Endothelial cell of umbilical vein (primary cell): ENCODE results near the gene FGF22. TPM values are rescaled to one million over a fixed set of nuclear protein-coding genes. Genes with fewer than 3 reads are reported as not detected.

Source experiments
- BruUV-seq: library from RNA; stranded (reverse); fragments of 400-500 nt; replicated peaks from 2 replicates; lab custom pipeline; 2021; lab: Mats Ljungman, UMichigan
- CTCF ChIA-PET: fragments of 300-600, 350-600 bp; sonication (Branson Sonifier 250); formaldehyde crosslinking; loops from one replicate; lab custom pipeline; 2021; ENCODE audit warnings: antibody characterized with exemption, inconsistent platforms; lab: Charles Lee
- POLR2A ChIA-PET: fragments of 300-600, 350-600 bp; sonication (Branson Sonifier 250); formaldehyde crosslinking; loops from one replicate; lab custom pipeline; 2021; ENCODE audit warnings: antibody characterized with exemption, inconsistent platforms; lab: Charles Lee
- DNase-seq: peaks from one replicate; pipeline ENCODE4 v3.0.0-alpha.2; 2011; ENCODE audit warnings: low read depth, low spot score
- FAIRE-seq: peaks from 2 replicates; lab custom pipeline; 2011; peaks lifted over from hg19 to GRCh38; lab: Jason Lieb, UNC
- H2AFZ ChIP-seq: 2 replicates; pipeline ENCODE4 v1.6.0; 2012; ENCODE audit warnings: low read depth, low read length, control low read depth, inconsistent platforms
- H3K27ac ChIP-seq: 2 replicates; pipeline ENCODE4 v1.5.1; 2011; ENCODE audit warnings: low read depth, mild to moderate bottlenecking, control low read depth, low read length, moderate library complexity; ENCODE audit not compliant: insufficient read depth
- H3K27me3 ChIP-seq, 2 experiments: 2 replicates each; pipeline versions ENCODE4 v1.6.0 to v1.6.1; 2011; ENCODE audit warnings: low read length in 2 of 2, mixed read lengths in 1 of 2; ENCODE audit not compliant: control insufficient read depth in 2 of 2, insufficient read depth in 2 of 2
- H3K36me3 ChIP-seq, 2 experiments: 2 replicates in 1 of 2; 3 replicates in 1 of 2; pipeline ENCODE4 v1.5.1; 2011; ENCODE audit warnings: low read length in 2 of 2, mild to moderate bottlenecking in 1 of 2, moderate library complexity in 1 of 2; ENCODE audit not compliant: control insufficient read depth in 2 of 2, insufficient read depth in 2 of 2; ENCODE audit errors: extremely low read depth in 1 of 2
- H3K4me1 ChIP-seq: 3 replicates; pipeline ENCODE4 v1.5.1; 2011; ENCODE audit warnings: mild to moderate bottlenecking, low read length; ENCODE audit not compliant: control insufficient read depth, insufficient read depth; ENCODE audit errors: extremely low read depth
- H3K4me2 ChIP-seq: 2 replicates; pipeline ENCODE4 v1.6.1; 2011; ENCODE audit warnings: low read length, control low read depth, mixed read lengths; ENCODE audit not compliant: insufficient read depth
- H3K4me3 ChIP-seq, 3 experiments: fragments of 200-600 bp in 1 of 3; sonication (generic), shearing (Covaris generic) in 1 of 3; replicated peaks in 1 of 3; 2 replicates each; pipeline ENCODE4 v1.5.1; 2011 to 2016; ENCODE audit warnings: control low read depth in 3 of 3, low read length in 3 of 3, mild to moderate bottlenecking in 2 of 3, inconsistent platforms in 1 of 3, low read depth in 1 of 3, moderate library complexity in 1 of 3; ENCODE audit not compliant: insufficient read depth in 1 of 3
- H3K79me2 ChIP-seq: 2 replicates; pipeline ENCODE4 v1.6.0; 2012; ENCODE audit warnings: low read length, inconsistent platforms; ENCODE audit not compliant: control insufficient read depth, insufficient read depth
- H3K9ac ChIP-seq: replicated peaks from 2 replicates; pipeline ENCODE3; 2011; ENCODE audit warnings: low read length, control low read depth; ENCODE audit not compliant: insufficient read depth; ENCODE audit errors: extremely low read depth
- H3K9me1 ChIP-seq: replicated peaks from 3 replicates; pipeline ENCODE4 v1.6.0; 2011; ENCODE audit warnings: mild to moderate bottlenecking, low read length; ENCODE audit not compliant: control insufficient read depth, insufficient read depth; ENCODE audit errors: extremely low read depth
- H3K9me3 ChIP-seq: replicated peaks from 2 replicates; pipeline ENCODE4 v1.5.1; 2012; ENCODE audit warnings: low read length, inconsistent platforms; ENCODE audit not compliant: control insufficient read depth, insufficient read depth
- H4K20me1 ChIP-seq: replicated peaks from 2 replicates; pipeline ENCODE3; 2011; ENCODE audit warnings: mild to moderate bottlenecking, low read length; ENCODE audit not compliant: control insufficient read depth, insufficient read depth; ENCODE audit errors: extremely low read depth
- EZH2 ChIP-seq: IDR thresholded peaks from 2 replicates; pipeline ENCODE4 v1.6.1; 2012; ENCODE audit warnings: borderline replicate concordance, low read depth, mild to moderate bottlenecking, moderate library complexity, low read length, inconsistent platforms; ENCODE audit not compliant: severe bottlenecking
- FOS ChIP-seq: IDR thresholded peaks from 2 replicates; pipeline ENCODE4 v1.6.1; 2011; ENCODE audit warnings: mild to moderate bottlenecking, low read length, moderate library complexity, borderline replicate concordance; ENCODE audit not compliant: insufficient read depth
- GATA2 ChIP-seq: IDR thresholded peaks from 2 replicates; pipeline ENCODE4 v1.7.0; 2011; ENCODE audit warnings: low read depth, mild to moderate bottlenecking, moderate library complexity, mixed read lengths, low read length; ENCODE audit not compliant: insufficient read length, insufficient read depth
- JUN ChIP-seq: IDR thresholded peaks from 2 replicates; pipeline ENCODE4 v1.6.1; 2011; ENCODE audit warnings: borderline replicate concordance, low read depth; ENCODE audit not compliant: insufficient read length, insufficient read depth
- MYC ChIP-seq: IDR thresholded peaks from one replicate; pipeline ENCODE4 v1.6.1; 2011; ENCODE audit warnings: mild to moderate bottlenecking, low read depth, low read length
- POLR2A ChIP-seq: IDR thresholded peaks from 2 replicates; pipeline ENCODE4 v1.6.1; 2012; ENCODE audit warnings: low read depth, mild to moderate bottlenecking, control low read depth, low read length
- POLR2AphosphoS5 ChIP-seq: IDR thresholded peaks from 2 replicates; pipeline ENCODE4 v1.6.1; 2012; ENCODE audit warnings: low read depth, mild to moderate bottlenecking, control low read depth, low read length, moderate library complexity; ENCODE audit not compliant: insufficient read depth
- dilution Hi-C: fragments of 300-500 bp; cut with MboI; formaldehyde crosslinking; loops from one replicate; pipeline ENCODE4 v1.15.0; 2019; ENCODE audit warnings: low sequenced_read_pairs; ENCODE audit not compliant: extremely low pct_ligation_motif_present
- intact Hi-C: fragments of 100-400 bp; cut with micrococcal nuclease; formaldehyde crosslinking; loops from one replicate; pipeline ENCODE4 v1.10.0; 2022
- polyA plus RNA-seq, 4 experiments: library from polyadenylated mRNA; depleted of rRNA in 3 of 4; stranded (reverse) in 3 of 4; unstranded in 1 of 4; fragments of >200 nt; gene quantifications; 2 replicates each; pipeline versions ENCODE4 v1.2.1 to v1.2.3, GENCODE V29; 2011 to 2012; ENCODE audit warnings: missing spikeins in 1 of 4
- total RNA-seq: library from RNA; stranded (reverse); gene quantifications from 2 replicates; pipeline ENCODE4 v1.2.3, GENCODE V29; 2021
- TF ChIP-seq, protein P1 (sequence below): IDR thresholded peaks from 2 replicates; pipeline ENCODE4 v1.6.1; 2011; ENCODE audit not compliant: insufficient read depth, insufficient read length
- TF ChIP-seq, protein P2 (sequence below), 2 donors: IDR thresholded peaks; 1 replicate in 1 of 2; 2 replicates in 1 of 2; pipeline ENCODE4 v1.5.1; 2011; ENCODE audit warnings: low read length in 2 of 2, mild to moderate bottlenecking in 2 of 2, moderate library complexity in 2 of 2, control low read depth in 1 of 2, inconsistent platforms in 1 of 2, low read depth in 1 of 2; ENCODE audit not compliant: insufficient read depth in 1 of 2; ENCODE audit errors: extremely low read depth in 1 of 2

Gene FGF22
- total and polyA plus RNA-seq, 2 donors (not counting 3 experiments of a cell fraction or from before 2014, with no cell fraction given) = 0.07 TPM; not detected in 1

DNA sequence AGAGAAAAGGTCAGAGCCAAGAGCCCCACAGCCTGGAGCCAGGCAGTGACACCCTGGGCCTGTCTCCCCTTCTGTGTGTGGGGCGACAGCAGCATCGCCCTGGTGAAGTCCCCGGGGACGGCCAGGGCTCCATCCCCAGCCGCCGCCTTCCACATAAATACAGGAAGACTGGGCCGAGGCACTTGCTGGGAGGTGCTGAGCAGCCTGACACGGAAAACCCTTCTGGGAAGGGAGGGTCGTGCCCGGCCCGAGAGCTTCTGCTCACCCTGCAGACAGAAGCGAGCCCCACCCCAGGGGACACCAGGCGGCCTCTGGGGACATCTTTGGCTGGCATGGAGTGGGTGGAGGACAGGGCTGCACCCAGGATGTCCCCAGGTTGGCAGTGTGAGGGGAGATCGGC, 5.1 kb downstream of the FGF22 start:
- H3K4me3 ChIP-seq = no peak overlapping the region
- no peak for FAIRE-seq
- no peaks in the 10 kb centered on the region for H4K20me1 ChIP-seq
- no peaks in the 10 kb centered on the region for H3K9me1 ChIP-seq
- ChIA-PET POLR2A (no interaction called here), CTCF (interaction anchor here (1.1 kb wide), 1 partner anchor 61 kb away, joined by 3 read pairs; no protein-coding TSS in a partner anchor)
- dilution Hi-C loops (no loop called here), intact Hi-C loops (no loop called here)
- no peaks in the 10 kb centered on the region for H3K79me2 ChIP-seq
- H3K9ac ChIP-seq = no peak overlapping the region
- peaks cover 8 to 17% of the 10 kb centered on the region in 2 experiments for H3K36me3 ChIP-seq
- no peaks in the 10 kb centered on the region for H3K4me1 ChIP-seq
- no peak overlapping the region for H2AFZ ChIP-seq
- no peak overlapping the region for H3K27ac ChIP-seq
- no peak for DNase-seq
- no peaks in the 10 kb centered on the region for H3K9me3 ChIP-seq
- H3K27me3 ChIP-seq = no peaks in the 10 kb centered on the region
- no peak for TF ChIP-seq JUN
- TF ChIP-seq GATA2 = no peak
- TF ChIP-seq POLR2A = no peak
- TF ChIP-seq EZH2 = no peak
- TF ChIP-seq FOS = no peak
- TF ChIP-seq, protein P1, sequence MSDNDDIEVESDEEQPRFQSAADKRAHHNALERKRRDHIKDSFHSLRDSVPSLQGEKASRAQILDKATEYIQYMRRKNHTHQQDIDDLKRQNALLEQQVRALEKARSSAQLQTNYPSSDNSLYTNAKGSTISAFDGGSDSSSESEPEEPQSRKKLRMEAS = no peak
- TF ChIP-seq MYC = no peak
- TF ChIP-seq, protein P2, sequence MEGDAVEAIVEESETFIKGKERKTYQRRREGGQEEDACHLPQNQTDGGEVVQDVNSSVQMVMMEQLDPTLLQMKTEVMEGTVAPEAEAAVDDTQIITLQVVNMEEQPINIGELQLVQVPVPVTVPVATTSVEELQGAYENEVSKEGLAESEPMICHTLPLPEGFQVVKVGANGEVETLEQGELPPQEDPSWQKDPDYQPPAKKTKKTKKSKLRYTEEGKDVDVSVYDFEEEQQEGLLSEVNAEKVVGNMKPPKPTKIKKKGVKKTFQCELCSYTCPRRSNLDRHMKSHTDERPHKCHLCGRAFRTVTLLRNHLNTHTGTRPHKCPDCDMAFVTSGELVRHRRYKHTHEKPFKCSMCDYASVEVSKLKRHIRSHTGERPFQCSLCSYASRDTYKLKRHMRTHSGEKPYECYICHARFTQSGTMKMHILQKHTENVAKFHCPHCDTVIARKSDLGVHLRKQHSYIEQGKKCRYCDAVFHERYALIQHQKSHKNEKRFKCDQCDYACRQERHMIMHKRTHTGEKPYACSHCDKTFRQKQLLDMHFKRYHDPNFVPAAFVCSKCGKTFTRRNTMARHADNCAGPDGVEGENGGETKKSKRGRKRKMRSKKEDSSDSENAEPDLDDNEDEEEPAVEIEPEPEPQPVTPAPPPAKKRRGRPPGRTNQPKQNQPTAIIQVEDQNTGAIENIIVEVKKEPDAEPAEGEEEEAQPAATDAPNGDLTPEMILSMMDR (IDR thresholded peaks at IDR 0.05; ENCODE audit: extremely low read depth in 1 of 2, insufficient read depth in 1 of 2, low read depth in 1 of 2, low read length in 2 of 2) = no peak
- TF ChIP-seq POLR2AphosphoS5 = no peak
- BruUV-seq = no TSS peak
- H3K4me2 ChIP-seq = no peak overlapping the region
